RWPE1 (cell line): ENCODE measurements around the gene ASMTL.
"Not testable (repeated sequence)": the region's sequence is repeated elsewhere in the genome, so short reads cannot be mapped to it uniquely, and the experiment has no call there.

Experiments
- CTCF ChIA-PET: fragments of 350-600 bp; sonication (Branson Sonifier 250); formaldehyde crosslinking; extraction: SDS; loops from one replicate; lab custom pipeline; 2021; lab: Yijun Ruan, JAX
- POLR2A ChIA-PET: fragments of 400-600 bp; formaldehyde crosslinking; extraction: SDS; loops from one replicate; lab custom pipeline; 2020; ENCODE audit warnings: antibody characterized with exemption; ENCODE audit not compliant: low non-redundant PET; lab: Yijun Ruan, JAX
- DNase-seq: peaks from one replicate; pipeline ENCODE4 v3.0.0; 2012; ENCODE audit warnings: low spot score
- H3K27ac ChIP-seq: fragments of 450-650 bp; 2 replicates; pipeline ENCODE4 v1.5.1; 2017
- TF ChIP-seq, protein P1 (sequence below): fragments of 450-650 bp; conservative IDR thresholded peaks from 2 replicates; pipeline ENCODE4 v1.5.1; 2017; ENCODE audit warnings: low read depth, mild to moderate bottlenecking

Gene ASMTL

DNA sequence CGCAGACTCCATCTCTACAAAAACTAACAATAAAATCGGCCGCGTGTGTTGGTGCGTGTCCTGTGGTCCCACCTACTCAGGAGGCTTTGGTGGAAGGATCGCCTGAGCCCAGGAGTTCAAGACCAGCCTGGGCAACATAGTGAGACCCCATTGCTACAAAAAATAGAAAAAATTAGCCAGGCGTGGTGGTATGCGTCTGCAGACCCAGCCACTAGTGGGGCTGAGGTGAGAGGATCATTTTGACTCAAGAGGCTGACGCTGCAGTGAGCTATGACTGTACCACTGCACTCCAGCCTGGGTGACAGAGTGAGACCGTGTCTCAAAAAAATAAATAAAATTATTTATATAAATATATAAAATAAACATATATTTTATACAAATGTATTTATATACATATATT, 22.3 kb downstream of the ASMTL start:
- TF ChIP-seq, protein P1, sequence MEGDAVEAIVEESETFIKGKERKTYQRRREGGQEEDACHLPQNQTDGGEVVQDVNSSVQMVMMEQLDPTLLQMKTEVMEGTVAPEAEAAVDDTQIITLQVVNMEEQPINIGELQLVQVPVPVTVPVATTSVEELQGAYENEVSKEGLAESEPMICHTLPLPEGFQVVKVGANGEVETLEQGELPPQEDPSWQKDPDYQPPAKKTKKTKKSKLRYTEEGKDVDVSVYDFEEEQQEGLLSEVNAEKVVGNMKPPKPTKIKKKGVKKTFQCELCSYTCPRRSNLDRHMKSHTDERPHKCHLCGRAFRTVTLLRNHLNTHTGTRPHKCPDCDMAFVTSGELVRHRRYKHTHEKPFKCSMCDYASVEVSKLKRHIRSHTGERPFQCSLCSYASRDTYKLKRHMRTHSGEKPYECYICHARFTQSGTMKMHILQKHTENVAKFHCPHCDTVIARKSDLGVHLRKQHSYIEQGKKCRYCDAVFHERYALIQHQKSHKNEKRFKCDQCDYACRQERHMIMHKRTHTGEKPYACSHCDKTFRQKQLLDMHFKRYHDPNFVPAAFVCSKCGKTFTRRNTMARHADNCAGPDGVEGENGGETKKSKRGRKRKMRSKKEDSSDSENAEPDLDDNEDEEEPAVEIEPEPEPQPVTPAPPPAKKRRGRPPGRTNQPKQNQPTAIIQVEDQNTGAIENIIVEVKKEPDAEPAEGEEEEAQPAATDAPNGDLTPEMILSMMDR: no peak

DNA sequence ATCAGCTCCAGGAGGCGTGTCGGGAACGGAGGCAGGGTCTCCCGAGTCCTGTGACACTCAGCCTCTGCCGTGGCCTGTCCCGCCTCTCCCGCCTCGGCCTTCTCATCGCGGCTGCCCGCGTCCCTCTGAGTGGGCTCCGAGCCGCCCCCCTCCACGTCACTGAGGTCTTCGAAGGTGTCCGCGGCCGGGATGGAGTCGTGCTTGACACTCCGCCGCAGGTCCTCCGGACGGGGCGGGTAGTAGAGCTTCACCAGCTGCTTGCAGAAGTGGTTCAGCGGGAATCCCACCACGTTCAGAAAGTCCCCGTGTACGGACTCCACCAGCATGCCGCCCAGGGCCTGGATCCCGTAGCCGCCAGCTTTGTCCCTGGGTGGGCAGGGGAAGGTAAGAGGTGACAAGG, 25.0 kb downstream of the ASMTL start:
- H3K27ac ChIP-seq: no peak overlapping the region
- no peak for DNase-seq
- TF ChIP-seq, protein P1: no peak
- ChIA-PET POLR2A (no interaction called here), CTCF (no interaction called here)

More for the DNA sequence above, 22.3 kb downstream of the ASMTL start:
- no peak for DNase-seq
- H3K27ac ChIP-seq: no peak overlapping the region
- CTCF ChIA-PET: no interaction called here
- POLR2A ChIA-PET: no interaction called here

DNA sequence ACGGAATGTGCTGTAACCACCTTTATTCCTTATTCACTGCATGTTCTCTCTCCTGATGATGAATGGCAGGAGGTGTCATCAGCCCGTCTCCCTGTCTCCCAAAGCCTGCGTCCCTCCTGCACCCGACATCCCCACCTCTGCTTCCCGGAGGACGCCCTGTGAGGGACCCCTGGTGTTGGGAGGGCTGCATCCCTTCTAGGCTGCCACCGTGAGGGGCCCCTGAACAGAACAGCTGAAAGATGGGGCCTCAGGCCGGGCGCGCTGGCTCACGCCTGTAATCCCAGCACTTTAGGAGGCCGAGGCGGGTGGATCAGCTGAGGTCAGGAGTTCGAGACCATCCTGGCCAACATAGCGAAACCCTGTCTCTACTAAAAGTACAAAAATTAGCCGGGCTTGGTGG, 26.4 kb downstream of the ASMTL start:
- DNase-seq, CTCF ChIA-PET, H3K27ac ChIP-seq, POLR2A ChIA-PET: not testable (repeated sequence)

DNA sequence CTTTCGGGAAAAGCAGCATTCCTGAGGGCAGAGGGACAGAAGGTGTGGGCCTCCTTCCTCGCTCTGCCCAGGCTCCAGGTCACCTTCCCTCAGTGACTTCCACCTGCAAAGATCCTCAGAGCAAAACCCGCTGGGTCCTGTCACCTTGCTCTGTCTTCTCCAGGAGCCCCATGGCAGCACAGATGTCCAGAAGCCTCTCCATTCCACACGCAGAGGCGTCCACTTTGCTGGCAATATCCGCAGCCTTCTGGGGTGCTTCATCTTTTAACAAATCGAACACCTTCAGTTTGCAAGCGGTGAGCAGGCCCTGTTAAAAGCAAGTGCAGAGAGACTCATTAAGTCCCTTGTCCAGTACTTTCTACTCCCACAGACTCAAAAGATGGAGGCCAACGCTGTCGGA, 27.3 kb downstream of the ASMTL start:
- H3K27ac ChIP-seq: no peak overlapping the region
- TF ChIP-seq, protein P1: no peak
- CTCF ChIA-PET: no interaction called here
- POLR2A ChIA-PET: no interaction called here
- no peak for DNase-seq

DNA sequence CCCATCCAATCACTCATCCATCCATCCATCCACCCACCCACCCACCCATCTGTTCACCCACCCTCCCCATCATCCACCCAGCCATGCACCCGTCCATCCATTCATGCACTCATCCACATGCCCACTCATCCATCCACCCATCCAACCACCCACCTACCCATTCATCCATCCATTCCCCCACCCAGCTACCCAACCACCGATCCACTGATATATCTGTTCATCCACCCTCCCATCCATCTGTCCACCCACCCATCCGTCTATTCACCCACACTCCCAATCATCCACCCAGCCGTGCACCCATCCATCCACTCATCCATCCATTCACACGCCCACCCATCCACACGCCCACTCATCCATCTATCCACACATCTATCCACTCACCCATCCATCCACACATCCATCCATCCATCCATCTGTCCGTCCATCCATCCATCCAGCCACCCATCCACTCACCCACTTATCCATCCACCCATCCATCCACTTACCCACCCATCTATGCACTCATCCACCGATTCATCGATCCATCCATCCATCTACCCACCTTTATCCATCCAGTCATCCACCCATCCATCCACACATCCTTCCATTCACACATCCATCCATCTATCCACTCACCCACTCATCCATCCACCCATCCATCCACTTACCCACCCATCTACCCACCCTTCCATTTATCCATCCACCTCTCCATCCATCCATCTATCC, 28.4 kb downstream of the ASMTL start:
- H3K27ac ChIP-seq: no peak overlapping the region
- POLR2A ChIA-PET: no interaction called here
- TF ChIP-seq, protein P1: no peak
- no peak for DNase-seq
- CTCF ChIA-PET: no interaction called here

DNA sequence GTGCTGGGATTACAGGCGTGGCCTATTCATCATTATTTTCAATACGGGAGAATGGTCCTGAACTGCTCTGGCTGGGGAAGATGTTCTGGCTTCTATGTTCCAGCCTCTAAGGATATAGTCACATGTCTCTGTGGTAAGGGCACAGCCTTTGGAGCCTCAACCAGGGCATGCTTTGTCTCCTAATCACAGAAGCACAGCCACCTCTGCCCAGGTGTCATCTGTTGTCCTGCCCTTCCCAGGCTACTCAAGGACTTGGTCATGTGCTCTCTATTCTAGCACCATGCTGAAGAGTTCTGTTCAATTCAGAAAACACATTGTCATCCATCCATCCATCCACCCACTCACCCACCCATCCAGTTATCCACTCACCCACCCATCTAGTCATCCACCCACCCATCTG, 29.5 kb downstream of the ASMTL start:
- DNase-seq: no peak
- TF ChIP-seq, protein P1: no peak
- H3K27ac ChIP-seq: no peak overlapping the region
- POLR2A ChIA-PET: no interaction called here
- CTCF ChIA-PET: no interaction called here

DNA sequence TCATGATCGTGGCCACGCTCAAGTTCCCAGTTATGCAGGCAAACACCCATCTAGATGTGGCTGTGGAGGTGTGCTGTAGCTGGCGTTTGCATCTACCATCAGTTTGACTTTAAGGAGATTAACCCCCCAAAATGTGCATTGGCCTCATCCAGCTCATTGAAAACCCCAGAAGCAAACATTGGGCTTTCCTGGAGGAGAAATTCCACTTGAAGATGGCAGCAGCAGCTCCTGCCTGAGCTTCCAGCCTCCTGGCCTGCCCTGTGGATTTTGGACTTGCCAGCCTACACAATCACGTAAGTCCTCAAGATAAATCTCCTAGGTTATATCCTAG, 30.6 kb downstream of the ASMTL start:
- ChIA-PET POLR2A (no interaction called here), CTCF (no interaction called here)
- TF ChIP-seq, protein P1: no peak
- DNase-seq: no peak
- no peak overlapping the region for H3K27ac ChIP-seq
